Stimulated activated CD4-positive, alpha-beta T cell treated with anti-CD3 and anti-CD28 coated beads, Interleukin-15, amount 100 ng/mL, for 24 hours (primary cell): ENCODE data around the gene LRMDA.

Experiments
- DNase-seq: peaks from one replicate; pipeline ENCODE4 v3.0.0-alpha.2; 2020

LRMDA gene

GRCh38 chr10:76201962-76202361 lies 770.5 kb downstream of the LRMDA start:
- no peak for DNase-seq

- DNase-seq: no peak
These were observed 771.4 kb downstream of the LRMDA start for GRCh38 chr10:76202777-76203176.

GRCh38 chr10:76205361-76205760 lies 773.9 kb downstream of the LRMDA start:
- no peak for DNase-seq

- DNase-seq: no peak
These were observed 775.5 kb downstream of the LRMDA start for GRCh38 chr10:76206797-76207352.

GRCh38 chr10:76209135-76209534 lies 777.7 kb downstream of the LRMDA start:
- DNase-seq: no peak

GRCh38 chr10:76210211-76210610 lies 778.8 kb downstream of the LRMDA start:
- DNase-seq: no peak

- no peak for DNase-seq
These were observed 780.3 kb downstream of the LRMDA start for GRCh38 chr10:76211691-76212090.

- DNase-seq: no peak
These were observed 782.5 kb downstream of the LRMDA start for GRCh38 chr10:76213876-76214275.

GRCh38 chr10:76218035-76218434 lies 786.6 kb downstream of the LRMDA start:
- DNase-seq: no peak

GRCh38 chr10:76229341-76229740 lies 797.9 kb downstream of the LRMDA start:
- no peak for DNase-seq

GRCh38 chr10:76230921-76231285 lies 799.5 kb downstream of the LRMDA start:
- DNase-seq: no peak

GRCh38 chr10:76231286-76231934 lies 800.0 kb downstream of the LRMDA start:
- no peak for DNase-seq

- DNase-seq: no peak
These were observed 803.2 kb downstream of the LRMDA start for GRCh38 chr10:76234499-76235226.

- no peak for DNase-seq
These were observed 804.9 kb downstream of the LRMDA start for GRCh38 chr10:76236356-76236755.

- DNase-seq: no peak
These were observed 811.5 kb downstream of the LRMDA start for GRCh38 chr10:76242956-76243355.

GRCh38 chr10:76244061-76244686 lies 812.8 kb downstream of the LRMDA start:
- no peak for DNase-seq

GRCh38 chr10:76245951-76246495 lies 814.6 kb downstream of the LRMDA start:
- DNase-seq: no peak

GRCh38 chr10:76248649-76249200 lies 817.3 kb downstream of the LRMDA start:
- DNase-seq: no peak

GRCh38 chr10:76251841-76252671 lies 820.6 kb downstream of the LRMDA start:
- DNase-seq: no peak

GRCh38 chr10:76252733-76253132 lies 821.3 kb downstream of the LRMDA start:
- DNase-seq: no peak

- DNase-seq: no peak
These were observed 823.8 kb downstream of the LRMDA start for GRCh38 chr10:76255241-76255640.

- DNase-seq: no peak
These were observed 826.4 kb downstream of the LRMDA start for GRCh38 chr10:76257816-76258215.
